Activated naive CD4-positive, alpha-beta T cell treated with anti-CD3 and anti-CD28 coated beads, Interleukin-2, amount 50 U/mL, for 16 hours (primary cell): ENCODE data around the gene TIMELESS.
"Not testable (repeated sequence)": the region's sequence is repeated elsewhere in the genome, so short reads cannot be mapped to it uniquely, and the experiment has no call there.

Source experiments
- DNase-seq: peaks from one replicate; pipeline ENCODE4 v3.0.0-alpha.2; 2020

The TIMELESS gene

GRCh38 chr12:56408799-56409417 lies 40.3 kb downstream of the TIMELESS start:
- no peak for DNase-seq

- DNase-seq: not testable (repeated sequence)
Observed at GRCh38 chr12:56404227-56404626, 45.0 kb downstream of the TIMELESS start.

- DNase-seq: not testable (repeated sequence)
Observed at GRCh38 chr12:56401612-56402011, 47.6 kb downstream of the TIMELESS start.

- not testable (repeated sequence) for DNase-seq
Observed at GRCh38 chr12:56401125-56401524, 48.1 kb downstream of the TIMELESS start.

- not testable (repeated sequence) for DNase-seq
Observed at GRCh38 chr12:56399466-56399865, 49.8 kb downstream of the TIMELESS start.

- DNase-seq: no peak
Observed at GRCh38 chr12:56398324-56398723, 50.9 kb downstream of the TIMELESS start.

GRCh38 chr12:56392331-56392730 lies 56.9 kb downstream of the TIMELESS start:
- DNase-seq: no peak

- DNase-seq: no peak
Observed at GRCh38 chr12:56391721-56392120, 57.5 kb downstream of the TIMELESS start.

- no peak for DNase-seq
Observed at GRCh38 chr12:56389412-56389811, 59.8 kb downstream of the TIMELESS start.

GRCh38 chr12:56387152-56387736 lies 62.0 kb downstream of the TIMELESS start:
- DNase-seq: no peak

- DNase-seq: no peak
Observed at GRCh38 chr12:56385873-56386272, 63.4 kb downstream of the TIMELESS start.

GRCh38 chr12:56382611-56383010 lies 66.6 kb downstream of the TIMELESS start:
- no peak for DNase-seq

GRCh38 chr12:56377989-56378316 lies 71.3 kb downstream of the TIMELESS start:
- no peak for DNase-seq

GRCh38 chr12:56377310-56377988 lies 71.8 kb downstream of the TIMELESS start:
- DNase-seq: no peak

- no peak for DNase-seq
Observed at GRCh38 chr12:56375598-56376434, 73.4 kb downstream of the TIMELESS start.

GRCh38 chr12:56374726-56375597 lies 74.3 kb downstream of the TIMELESS start:
- DNase-seq: no peak

- DNase-seq: no peak
Observed at GRCh38 chr12:56373515-56373914, 75.7 kb downstream of the TIMELESS start.

- no peak for DNase-seq
Observed at GRCh38 chr12:56366948-56367347, 82.3 kb downstream of the TIMELESS start.
